Testis (tissue), 2 donors: Measurements from ENCODE around the gene NDUFA8.

Experiments
- CTCF ChIP-seq, 3 experiments: fragments of 450-650 bp in 2 of 3; fragments of 200-600 bp in 1 of 3; sonication (generic) in 1 of 3; IDR thresholded peaks; one replicate each; pipeline ENCODE4 v1.5.1; 2016 to 2019; ENCODE audit warnings: antibody characterized with exemption in 3 of 3, mild to moderate bottlenecking in 2 of 3, moderate library complexity in 1 of 3
- POLR2A ChIP-seq: fragments of 450-650 bp; IDR thresholded peaks from one replicate; pipeline ENCODE4 v1.6.1; 2017; ENCODE audit warnings: antibody characterized with exemption, mild to moderate bottlenecking, moderate library complexity

- TF ChIP-seq CTCF (IDR thresholded peaks at IDR 0.05) = peak in 1 of 3 experiments; percentile 28
- peak; percentile 70 for TF ChIP-seq POLR2A
These were observed at the start of gene NDUFA8, which contains the start of gene MORN5 for GRCh38 chr9:122159026-122159924.
